ENCODE results near the gene FRMD4A. TPM values are rescaled to one million over a fixed set of nuclear protein-coding genes. Genes with fewer than 3 reads are reported as not detected.

The FRMD4A gene
- total and polyA plus RNA-seq, 3 donors from 2014 or later, result 15.0 to 20.8 (median 18.7) TPM

DNA sequence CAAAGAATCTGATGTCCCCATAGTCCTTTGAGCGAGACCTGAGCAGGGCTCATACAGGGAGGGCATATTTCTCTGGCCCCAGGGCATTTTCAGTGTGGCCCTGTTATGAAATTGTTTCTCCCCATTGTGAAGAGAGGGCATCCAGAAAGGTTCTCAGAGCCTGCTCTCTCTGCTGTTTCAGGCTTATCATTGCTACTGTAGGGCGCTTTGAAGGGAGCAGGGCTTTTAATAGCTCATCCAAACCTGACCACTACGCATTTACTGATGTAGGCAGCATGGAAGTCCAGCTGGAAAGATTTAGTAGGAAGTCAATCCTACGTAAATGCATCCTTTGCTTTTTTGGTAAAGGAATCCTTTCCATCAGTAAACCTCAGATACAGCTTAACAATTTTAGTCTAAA, 675.9 kb downstream of the FRMD4A start:
- 89 to 93% methylated on average over 3 to 4 of the region's 4 CpGs for WGBS, 2 donors
- intact Hi-C loops (cut with DNase I; ENCODE audit: low total_unique reads), result loop anchor here (5.0 kb wide), 1 partner anchor 122 kb away; no protein-coding TSS in a partner anchor
- Histone ChIP-seq H3K4me3 (no peak overlapping the region), H3K9me3 (no peaks in the 10 kb centered on the region), H3K36me3 (ENCODE audit: low read depth, missing control alignments) (no peaks in the 10 kb centered on the region), H3K27ac (no peak overlapping the region), H3K27me3 (no peaks in the 10 kb centered on the region), H3K4me1 (no peaks in the 10 kb centered on the region)
- no peak for DNase-seq
- TF ChIP-seq CTCF (IDR thresholded peaks at IDR 0.05), result no peak
- no peak for TF ChIP-seq POLR2A (IDR thresholded peaks at IDR 0.05)

- intact Hi-C loops (cut with DNase I; ENCODE audit: low total_unique reads), result no loop called here
- TF ChIP-seq POLR2A (IDR thresholded peaks at IDR 0.05) (no peak), CTCF (IDR thresholded peaks at IDR 0.05) (no peak)
- Histone ChIP-seq H3K27me3 (no peaks in the 10 kb centered on the region), H3K9me3 (no peaks in the 10 kb centered on the region), H3K36me3 (ENCODE audit: low read depth, missing control alignments) (no peaks in the 10 kb centered on the region), H3K4me1 (no peaks in the 10 kb centered on the region), H3K27ac (no peak overlapping the region), H3K4me3 (no peak overlapping the region)
- 85 to 93% methylated on average over 8 of the region's 8 CpGs for WGBS, 2 donors
- DNase-seq, result no peak
Measured at GRCh38 chr10:13654118-13654830, 676.5 kb downstream of the FRMD4A start.

GRCh38 chr10:13652860-13653259, 677.9 kb downstream of the FRMD4A start:
- H3K36me3 ChIP-seq (ENCODE audit: low read depth, missing control alignments), result no peaks in the 10 kb centered on the region
- WGBS, 2 donors, result 63 to 81% methylated on average over 6 of the region's 6 CpGs

GRCh38 chr10:13651969-13652720, 678.6 kb downstream of the FRMD4A start:
- WGBS, 2 donors, result 85 to 86% methylated on average over 5 of the region's 5 CpGs
- TF ChIP-seq CTCF (IDR thresholded peaks at IDR 0.05), result no peak
- TF ChIP-seq POLR2A (IDR thresholded peaks at IDR 0.05), result no peak

More at GRCh38 chr10:13652860-13653259, 677.9 kb downstream of the FRMD4A start:
- intact Hi-C loops (cut with DNase I; ENCODE audit: low total_unique reads), result no loop called here
- no peaks in the 10 kb centered on the region for H3K9me3 ChIP-seq
- no peak overlapping the region for H3K4me3 ChIP-seq
- no peak overlapping the region for H3K27ac ChIP-seq
- H3K4me1 ChIP-seq, result no peaks in the 10 kb centered on the region
- H3K27me3 ChIP-seq, result no peaks in the 10 kb centered on the region
- no peak for DNase-seq
- no peak for TF ChIP-seq POLR2A (IDR thresholded peaks at IDR 0.05)
- no peak for TF ChIP-seq CTCF (IDR thresholded peaks at IDR 0.05)

More at GRCh38 chr10:13651969-13652720, 678.6 kb downstream of the FRMD4A start:
- no peaks in the 10 kb centered on the region for H3K9me3 ChIP-seq
- no peak for DNase-seq
- H3K27me3 ChIP-seq, result no peaks in the 10 kb centered on the region
- no peaks in the 10 kb centered on the region for H3K4me1 ChIP-seq
- no peak overlapping the region for H3K4me3 ChIP-seq
- H3K27ac ChIP-seq, result no peak overlapping the region
- H3K36me3 ChIP-seq (ENCODE audit: low read depth, missing control alignments), result no peaks in the 10 kb centered on the region
- intact Hi-C loops (cut with DNase I; ENCODE audit: low total_unique reads), result no loop called here

Measured in testis (tissue), 3 donors.